ENCODE measurements around the gene ZMYND15.

GRCh38 chr17:4751932-4752331 is 12.3 kb downstream of the ZMYND15 start:
- TF ChIP-seq POLR2A (IDR thresholded peaks at IDR 0.05) (no peak), CTCF (IDR thresholded peaks at IDR 0.05) (no peak), POLR2AphosphoS5 (IDR thresholded peaks at IDR 0.05) (peak in 1 of 2 donors; percentile 67), EP300 (IDR thresholded peaks at IDR 0.05) (no peak)
